ENCODE results near the gene LCT. TPM values are rescaled to one million over a fixed set of nuclear protein-coding genes. Genes with fewer than 3 reads are reported as not detected.

The LCT gene
- total RNA-seq, 2 donors from 2014 or later, result 0.11 TPM

- peaks cover 2% of the 10 kb centered on the region for H3K27me3 Mint-ChIP-seq (ENCODE audit: insufficient read depth)
- peaks cover 26% of the 10 kb centered on the region for H3K9me3 Mint-ChIP-seq
- DNase-seq, result no peak
- Histone ChIP-seq H3K27me3 (ENCODE audit: control insufficient read depth, insufficient read depth, low read length, poor library complexity, severe bottlenecking) (no peaks in the 10 kb centered on the region), H3K9me3 (ENCODE audit: control insufficient read depth, low read length) (peaks cover 30% of the 10 kb centered on the region), H3K9ac (ENCODE audit: extremely low read depth, low read length, poor library complexity, severe bottlenecking) (no peak overlapping the region), H3K36me3 (ENCODE audit: control insufficient read depth, insufficient read depth, low read length) (no peaks in the 10 kb centered on the region), H3K4me1 (ENCODE audit: control insufficient read depth, insufficient read depth, low read length) (no peaks in the 10 kb centered on the region), H3K27ac (ENCODE audit: low read depth, low read length) (no peak overlapping the region), H3K4me3 (ENCODE audit: low read length) (no peak overlapping the region)
- no peak overlapping the region for H3K27ac Mint-ChIP-seq
- peaks cover 3% of the 10 kb centered on the region for H3K4me1 Mint-ChIP-seq
- no peak for TF ChIP-seq CTCF (conservative IDR thresholded peaks at IDR 0.05)
- H3K36me3 Mint-ChIP-seq (ENCODE audit: low read depth), result peaks cover 4% of the 10 kb centered on the region
- 75 to 100% methylated on average over 3 to 5 of the region's 5 CpGs for WGBS, 2 experiments (ENCODE audit: insufficient coverage in 1 of 2, insufficient read length in 1 of 2)
- H3K4me3 Mint-ChIP-seq, result no peak overlapping the region
These were observed 38.7 kb downstream of the LCT start for GRCh38 chr2:135798275-135798705.

GRCh38 chr2:135797497-135798274 is 39.3 kb downstream of the LCT start:
- Mint-ChIP-seq H3K4me1 (no peaks in the 10 kb centered on the region), H3K4me3 (no peak overlapping the region), H3K9me3 (peaks cover 29% of the 10 kb centered on the region), H3K27me3 (ENCODE audit: insufficient read depth) (peaks cover 2% of the 10 kb centered on the region), H3K36me3 (ENCODE audit: low read depth) (peaks cover 4% of the 10 kb centered on the region), H3K27ac (no peak overlapping the region)
- Histone ChIP-seq H3K36me3 (ENCODE audit: control insufficient read depth, insufficient read depth, low read length) (no peaks in the 10 kb centered on the region), H3K4me1 (ENCODE audit: control insufficient read depth, insufficient read depth, low read length) (no peaks in the 10 kb centered on the region), H3K27ac (ENCODE audit: low read depth, low read length) (no peak overlapping the region), H3K4me3 (ENCODE audit: low read length) (no peak overlapping the region), H3K9me3 (ENCODE audit: control insufficient read depth, low read length) (peaks cover 30% of the 10 kb centered on the region), H3K27me3 (ENCODE audit: control insufficient read depth, insufficient read depth, low read length, poor library complexity, severe bottlenecking) (no peaks in the 10 kb centered on the region), H3K9ac (ENCODE audit: extremely low read depth, low read length, poor library complexity, severe bottlenecking) (no peak overlapping the region)
- TF ChIP-seq CTCF (conservative IDR thresholded peaks at IDR 0.05), result peak; percentile 97
- 54 to 76% methylated on average over 6 to 22 of the region's 22 CpGs for WGBS, 2 experiments (ENCODE audit: insufficient coverage in 1 of 2, insufficient read length in 1 of 2)
- DNase-seq, result peak; percentile 94

- Histone ChIP-seq H3K36me3 (ENCODE audit: control insufficient read depth, insufficient read depth, low read length) (no peaks in the 10 kb centered on the region), H3K4me1 (ENCODE audit: control insufficient read depth, insufficient read depth, low read length) (no peaks in the 10 kb centered on the region), H3K9me3 (ENCODE audit: control insufficient read depth, low read length) (peaks cover 20% of the 10 kb centered on the region), H3K27me3 (ENCODE audit: control insufficient read depth, insufficient read depth, low read length, poor library complexity, severe bottlenecking) (no peaks in the 10 kb centered on the region), H3K27ac (ENCODE audit: low read depth, low read length) (no peak overlapping the region), H3K4me3 (ENCODE audit: low read length) (no peak overlapping the region), H3K9ac (ENCODE audit: extremely low read depth, low read length, poor library complexity, severe bottlenecking) (no peak overlapping the region)
- Mint-ChIP-seq H3K9me3 (peaks cover 28% of the 10 kb centered on the region), H3K27me3 (ENCODE audit: insufficient read depth) (peaks cover 2% of the 10 kb centered on the region), H3K4me3 (no peak overlapping the region), H3K36me3 (ENCODE audit: low read depth) (peaks cover 4% of the 10 kb centered on the region), H3K4me1 (no peaks in the 10 kb centered on the region), H3K27ac (no peak overlapping the region)
- no peak for TF ChIP-seq CTCF (conservative IDR thresholded peaks at IDR 0.05)
- no peak for DNase-seq
- WGBS, 2 experiments (ENCODE audit: insufficient coverage in 1 of 2, insufficient read length in 1 of 2), result 94 to 95% methylated on average over 3 to 8 of the region's 8 CpGs
These were observed 40.4 kb downstream of the LCT start for GRCh38 chr2:135796606-135797005.

Measured in endodermal cell (in vitro differentiated cells).